HS-5 (cell line): Measurements from ENCODE around the gene TBC1D2B.

ENCODE experiments used
- DNase-seq: peaks from one replicate; pipeline ENCODE4 v3.0.0-alpha.2; 2012; ENCODE audit warnings: low read depth

The TBC1D2B gene

GRCh38 chr15:78097667-78098066 is 20.2 kb upstream of the TBC1D2B start:
- no peak for DNase-seq

DNA sequence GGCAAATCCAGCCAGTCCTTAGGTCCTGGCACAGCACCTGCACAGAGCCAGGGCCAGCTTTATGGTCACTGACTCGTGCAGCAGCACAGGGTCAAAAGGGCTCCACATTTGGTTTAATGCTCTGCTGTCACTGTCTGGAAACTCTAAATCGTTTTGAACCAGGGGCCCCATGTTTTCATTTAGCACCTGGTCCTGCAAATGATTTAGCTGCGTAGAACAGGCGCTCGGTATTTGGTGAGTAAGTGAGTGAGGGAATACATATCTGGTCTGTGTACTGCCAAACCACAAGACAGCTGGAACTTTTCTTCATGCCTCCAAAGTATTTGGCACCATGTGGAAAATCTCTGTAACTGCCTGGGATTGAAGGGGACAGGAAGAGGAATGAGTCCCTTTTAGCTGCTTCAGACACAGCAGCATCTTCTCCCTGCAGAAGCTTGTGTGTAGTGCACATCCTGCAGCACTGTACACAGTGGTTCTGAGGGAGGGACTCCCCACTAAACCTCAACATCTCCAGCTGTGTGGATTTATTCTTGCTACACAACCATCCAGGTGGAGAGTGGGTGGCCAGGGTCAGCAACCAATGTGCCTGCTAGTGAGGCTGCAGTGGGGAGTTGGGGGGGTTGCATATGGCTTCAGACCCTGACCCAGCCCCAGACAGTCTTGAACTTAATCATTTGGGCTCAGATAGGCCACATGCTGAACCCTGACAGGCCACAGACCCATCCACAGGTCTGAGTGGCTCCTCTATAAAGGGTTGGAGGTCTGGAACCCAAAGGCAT is 15.9 kb upstream of the TBC1D2B start:
- no peak for DNase-seq

DNA sequence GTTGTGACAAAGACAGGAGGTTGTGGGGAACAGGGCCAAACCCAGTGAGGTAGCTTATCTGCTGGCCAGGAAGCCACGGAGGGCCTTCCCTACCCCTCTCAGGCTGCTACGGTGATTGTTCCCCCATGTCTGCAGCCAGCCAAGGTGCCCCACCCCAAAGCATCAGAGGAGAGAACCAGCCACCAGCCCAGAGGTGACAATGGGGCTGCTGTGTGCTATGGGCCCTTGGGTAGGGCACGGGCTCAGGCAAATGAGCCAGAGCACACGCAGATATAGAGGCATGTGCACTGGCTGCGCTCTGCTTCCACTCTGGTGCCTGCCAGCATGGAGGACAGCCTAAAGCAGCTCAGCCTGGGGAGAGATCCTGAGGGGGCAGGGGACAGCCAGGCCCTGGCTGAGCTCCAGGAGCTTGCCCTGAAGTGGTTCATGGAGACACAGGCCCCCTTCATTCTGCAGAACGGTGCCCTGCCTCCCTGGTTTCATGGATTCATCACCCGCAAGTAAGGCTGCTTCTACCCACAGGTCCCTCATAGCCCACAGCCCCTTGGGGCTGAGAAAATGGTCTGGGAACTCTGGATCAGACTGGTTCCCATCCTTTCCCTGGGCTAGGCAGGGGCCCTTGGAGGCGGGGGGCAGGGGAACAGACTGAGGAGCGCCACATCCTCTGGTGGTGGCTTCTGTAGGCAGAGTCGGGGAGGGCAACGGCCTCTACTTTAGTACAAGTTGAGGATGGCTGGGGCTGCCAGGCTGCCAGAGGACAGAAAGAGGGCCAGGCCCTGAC is 14.9 kb upstream of the TBC1D2B start, which contains the start of gene SH2D7:
SH2D7 (plus strand) TSS at position 301 of the 781 bp plus-strand sequence; CDS start at position 325, 24 bp downstream.
- DNase-seq: no peak

GRCh38 chr15:78090422-78091063 is 13.0 kb upstream of the TBC1D2B start:
- no peak for DNase-seq

GRCh38 chr15:78088773-78089080 is 11.2 kb upstream of the TBC1D2B start:
- DNase-seq: no peak

DNA sequence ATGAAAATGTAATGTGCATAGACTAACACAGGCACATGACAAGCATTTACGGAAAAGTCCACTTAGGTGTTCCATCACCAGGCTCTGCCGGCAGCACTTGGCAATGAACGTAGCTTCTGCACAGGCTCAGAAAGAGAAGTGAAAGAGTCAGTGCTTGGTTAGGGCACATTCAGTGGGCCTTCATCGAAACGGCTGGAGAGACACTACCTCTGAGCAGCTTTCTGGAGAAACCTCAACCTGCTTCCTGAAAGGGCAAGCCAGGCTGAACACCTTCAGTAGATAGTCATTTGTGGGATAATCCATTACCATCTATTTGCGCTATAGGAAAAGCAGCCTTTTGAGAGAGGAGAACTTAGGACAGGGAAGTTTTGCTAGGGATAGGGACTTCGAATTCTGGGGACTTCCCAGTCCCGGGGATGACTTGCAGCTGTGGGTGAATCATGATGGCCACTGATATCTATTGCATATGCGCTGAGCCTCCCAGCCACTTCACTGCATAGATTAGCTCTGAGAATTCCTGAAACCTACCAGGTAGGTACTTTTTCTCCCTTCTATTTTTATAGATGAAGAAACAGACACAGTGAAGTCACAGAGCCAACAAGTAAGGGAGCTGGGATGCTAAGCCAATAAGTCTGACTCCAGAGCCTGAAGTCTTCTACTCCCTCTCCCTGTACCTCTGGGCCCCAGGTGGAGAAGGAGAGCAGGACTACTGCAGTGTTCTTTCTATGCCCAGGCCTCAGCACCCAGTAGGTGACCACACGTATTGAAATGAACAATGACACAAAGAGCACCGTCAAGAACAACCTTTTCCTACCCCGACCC is 10.7 kb upstream of the TBC1D2B start:
- no peak for DNase-seq

GRCh38 chr15:78085928-78086327 is 8.4 kb upstream of the TBC1D2B start:
- DNase-seq: no peak

GRCh38 chr15:78084449-78084750 is 6.9 kb upstream of the TBC1D2B start:
- DNase-seq: no peak

DNA sequence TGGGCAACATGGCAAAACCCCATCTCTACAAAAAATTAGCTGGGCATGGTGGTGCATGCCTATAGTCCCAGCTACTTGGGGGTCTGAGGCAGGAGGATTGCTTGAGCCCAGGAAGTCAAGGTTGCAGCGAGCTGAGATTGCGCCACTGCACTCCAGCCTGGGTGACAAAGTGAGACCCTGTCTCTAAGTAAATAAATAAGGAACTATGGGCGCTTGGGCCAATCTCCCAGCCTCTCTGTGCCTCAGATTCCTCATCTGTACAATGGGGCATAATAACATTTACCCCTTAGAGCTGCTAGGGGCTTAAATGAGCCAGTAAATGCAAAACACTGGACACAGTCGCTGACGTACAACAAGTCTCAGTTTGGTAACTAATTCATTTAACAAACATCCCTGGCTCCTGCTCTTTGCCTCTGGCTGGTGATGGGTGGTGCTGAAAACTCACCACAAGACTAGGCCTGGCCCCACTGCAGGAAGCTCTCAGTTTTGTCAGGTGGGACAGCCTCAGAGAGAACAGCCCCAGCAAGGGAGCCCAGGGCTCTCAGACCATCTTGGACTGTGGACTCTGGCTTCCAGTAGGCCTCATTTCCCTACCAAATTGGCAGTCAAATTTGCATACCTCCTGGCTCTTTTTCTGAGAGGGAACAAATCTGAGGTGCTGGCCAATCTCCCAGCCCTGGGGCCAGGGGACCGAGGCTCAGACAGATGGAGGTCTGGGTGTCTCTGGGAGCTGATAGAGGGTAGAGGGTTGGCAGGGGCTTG is 6.4 kb upstream of the TBC1D2B start:
- no peak for DNase-seq

DNA sequence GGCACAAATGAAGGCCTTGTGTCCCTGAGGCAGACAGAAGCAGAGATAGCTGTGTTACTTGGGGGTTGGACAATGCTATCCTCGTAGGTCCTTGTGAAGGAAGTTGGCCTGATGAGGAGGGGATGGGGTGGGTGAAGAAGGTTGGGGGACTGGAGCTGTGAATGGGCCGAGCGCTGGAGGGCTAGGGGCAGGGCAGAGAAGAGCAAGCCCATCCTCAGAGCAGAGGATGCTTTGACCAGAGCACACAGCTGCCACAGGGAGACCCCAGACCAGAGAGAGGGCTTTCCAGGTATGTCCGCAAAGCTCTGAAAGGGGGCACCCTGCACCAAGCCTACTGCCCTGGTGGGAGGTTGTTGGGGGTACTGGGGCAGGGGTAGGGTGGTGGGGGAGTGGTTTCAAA is 5.7 kb upstream of the TBC1D2B start:
- DNase-seq: no peak

DNA sequence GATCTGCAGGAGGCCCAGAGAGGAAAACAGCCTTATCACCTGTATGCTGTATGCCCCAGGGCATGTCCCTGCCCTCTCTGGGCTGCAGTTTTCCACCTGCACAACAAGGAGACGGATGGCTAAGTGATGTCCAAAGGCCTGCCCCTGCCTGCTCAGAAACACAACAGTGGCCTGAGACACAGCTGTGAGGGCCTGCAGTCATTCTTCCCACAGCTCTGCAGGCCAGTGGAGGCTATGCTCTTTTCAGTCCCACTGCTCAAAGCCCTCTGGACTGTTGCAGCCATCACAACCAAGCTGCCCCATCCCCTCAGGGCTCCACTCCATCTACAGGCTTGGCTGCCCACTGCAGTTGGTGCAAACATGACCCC is 5.2 kb upstream of the TBC1D2B start:
- no peak for DNase-seq

GRCh38 chr15:78082106-78082742 is 4.7 kb upstream of the TBC1D2B start:
- no peak for DNase-seq

DNA sequence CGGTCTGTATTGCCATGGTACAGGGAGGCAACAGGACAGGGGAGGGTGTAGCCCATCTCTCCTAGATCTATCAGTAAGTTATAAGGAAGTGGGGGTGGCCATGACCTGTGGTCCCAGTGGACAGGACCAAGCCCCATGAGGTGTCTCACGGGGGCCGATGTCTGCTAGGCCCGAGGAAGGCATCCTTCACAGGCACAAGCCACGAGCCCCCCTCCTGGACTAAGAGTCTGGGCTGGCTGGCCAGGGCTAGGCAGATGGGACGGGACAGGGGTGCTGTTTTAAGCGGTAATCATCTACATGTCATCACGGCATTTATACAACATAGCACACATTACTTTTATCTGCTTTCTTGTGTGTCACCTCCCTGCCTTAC is 2.6 kb upstream of the TBC1D2B start:
- DNase-seq: no peak

GRCh38 chr15:78079298-78080087 is 2.0 kb upstream of the TBC1D2B start:
- DNase-seq: no peak

GRCh38 chr15:78077871-78078210 is 330 bp upstream of the TBC1D2B start:
- no peak for DNase-seq

- no peak for DNase-seq
Observed at GRCh38 chr15:78076231-78077052, 1.1 kb downstream of the TBC1D2B start.

DNA sequence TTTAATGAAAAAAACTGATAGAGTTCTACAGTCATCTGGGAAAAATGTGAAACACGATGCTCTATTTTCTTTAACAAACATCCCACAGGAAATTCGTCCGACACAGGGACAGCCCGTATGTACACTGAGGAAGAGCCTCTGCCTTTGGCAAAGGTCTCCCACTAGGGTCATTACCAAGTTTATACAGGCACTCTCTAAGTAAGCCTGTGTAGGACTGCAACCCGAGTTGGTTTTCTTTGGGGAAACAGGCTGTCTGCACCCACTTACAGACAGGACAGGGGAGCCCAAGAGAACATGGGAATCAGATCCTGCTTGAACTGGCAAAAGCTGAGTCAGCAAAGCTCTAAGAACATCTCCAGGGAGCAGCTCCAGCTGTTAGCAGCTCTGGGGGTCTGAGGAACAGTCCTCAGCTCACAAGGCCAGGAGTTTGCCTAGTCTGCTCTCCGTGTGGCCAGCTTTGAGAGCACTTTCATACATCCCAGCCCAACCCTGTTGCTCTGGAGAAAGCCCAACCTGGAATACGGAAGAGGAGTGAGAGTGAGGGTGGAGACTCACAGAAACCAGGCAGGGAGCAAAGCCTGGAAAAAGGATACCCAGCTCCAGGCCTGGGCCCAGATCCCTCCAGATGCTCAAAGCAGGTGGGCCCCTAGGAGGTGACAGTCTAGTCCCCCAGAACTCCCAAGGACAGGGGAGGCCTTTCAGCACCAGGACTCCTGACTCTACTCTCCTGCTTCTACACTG is 1.9 kb downstream of the TBC1D2B start:
- DNase-seq: peak; percentile 71

DNA sequence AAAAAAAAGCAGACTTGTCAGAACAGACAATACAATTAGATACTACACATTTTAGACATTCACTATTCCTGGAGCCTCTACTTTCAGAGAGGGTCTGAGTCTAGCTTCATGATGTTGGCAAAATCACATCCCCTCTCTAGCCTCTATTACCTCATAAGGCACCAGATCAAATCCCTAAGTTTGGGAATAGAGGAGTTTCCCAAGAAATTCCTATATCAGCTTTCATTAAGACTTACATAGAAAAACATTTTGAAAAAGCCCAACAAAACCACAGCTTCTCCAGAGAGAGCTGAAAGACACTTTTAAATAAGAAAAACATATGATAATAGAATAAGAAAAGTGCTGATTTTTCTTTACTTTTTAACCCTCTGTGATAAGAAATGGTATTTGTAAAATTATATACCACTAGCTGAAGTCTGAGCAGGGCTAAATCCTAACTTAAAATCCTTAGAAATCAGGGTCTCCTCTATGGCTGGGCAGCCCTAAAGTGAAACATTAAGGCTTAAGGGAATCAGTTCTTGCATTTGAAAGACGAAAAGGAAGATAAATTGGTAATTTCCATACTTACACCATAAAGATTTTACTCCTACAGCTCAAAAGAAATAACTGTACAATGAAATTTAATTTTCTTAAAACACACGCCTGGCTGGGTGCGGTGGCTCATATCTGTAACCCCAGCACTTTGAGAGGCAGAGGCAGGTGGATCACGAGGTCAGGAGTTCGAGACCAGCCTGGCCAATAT is 4.3 kb downstream of the TBC1D2B start:
- DNase-seq: no peak
